Heart left ventricle (tissue), 13 donors: ENCODE measurements around the gene PET117.

ENCODE experiments used
- POLR2A ChIP-seq, 2 donors: fragments of 450-650 bp; IDR thresholded peaks; one replicate each; pipeline ENCODE4 v1.6.1; 2017; ENCODE audit warnings: antibody characterized with exemption in 2 of 2, mild to moderate bottlenecking in 2 of 2, moderate library complexity in 2 of 2
- TF ChIP-seq, protein P1 (sequence below), 12 donors: fragments of 200-600 bp; sonication (generic) in 4 of 12; IDR thresholded peaks; one replicate each; pipeline versions ENCODE4 v1.5.0 to v1.8.0; 2018 to 2022; ENCODE audit warnings: antibody characterized with exemption in 12 of 12, mild to moderate bottlenecking in 5 of 12
- donor health status: ischemic (EF 13 %, LVEDD 7.1; RV severe dilation, severe dysfunction).
- donor health status: DM: no; HTN: yes; CAD: no.
- donor health status: DM: no; HTN: no; CAD: no.
- donor health status: ischemic (EF 25% LVEDD 6.9; RV normal size, moderate dysfunction).
- donor health status: ischemic (EF 25% LVEDD 5.7; RV mildly dilated, moderate dysfunction).
- donor health status: ischemic (EF 35%, LVEDD 5.7; RV mildly dilated, moderate dysfunction).
- donor health status: nonischemic (EF 11% LVEDD 7.7; RV severe dilation, severe dysfunction).
- donor health status: DM: yes; HTN: yes; CAD: no.
- donor health status: PGD.
- donor health status: ischemic (EF 29% LVEDD 5.4; RV normal size, mild dysfunction).
- donor health status: nonischemic (EF 23%, LVEDD 6.1; RV moderate dilation, normal function).

DNA sequence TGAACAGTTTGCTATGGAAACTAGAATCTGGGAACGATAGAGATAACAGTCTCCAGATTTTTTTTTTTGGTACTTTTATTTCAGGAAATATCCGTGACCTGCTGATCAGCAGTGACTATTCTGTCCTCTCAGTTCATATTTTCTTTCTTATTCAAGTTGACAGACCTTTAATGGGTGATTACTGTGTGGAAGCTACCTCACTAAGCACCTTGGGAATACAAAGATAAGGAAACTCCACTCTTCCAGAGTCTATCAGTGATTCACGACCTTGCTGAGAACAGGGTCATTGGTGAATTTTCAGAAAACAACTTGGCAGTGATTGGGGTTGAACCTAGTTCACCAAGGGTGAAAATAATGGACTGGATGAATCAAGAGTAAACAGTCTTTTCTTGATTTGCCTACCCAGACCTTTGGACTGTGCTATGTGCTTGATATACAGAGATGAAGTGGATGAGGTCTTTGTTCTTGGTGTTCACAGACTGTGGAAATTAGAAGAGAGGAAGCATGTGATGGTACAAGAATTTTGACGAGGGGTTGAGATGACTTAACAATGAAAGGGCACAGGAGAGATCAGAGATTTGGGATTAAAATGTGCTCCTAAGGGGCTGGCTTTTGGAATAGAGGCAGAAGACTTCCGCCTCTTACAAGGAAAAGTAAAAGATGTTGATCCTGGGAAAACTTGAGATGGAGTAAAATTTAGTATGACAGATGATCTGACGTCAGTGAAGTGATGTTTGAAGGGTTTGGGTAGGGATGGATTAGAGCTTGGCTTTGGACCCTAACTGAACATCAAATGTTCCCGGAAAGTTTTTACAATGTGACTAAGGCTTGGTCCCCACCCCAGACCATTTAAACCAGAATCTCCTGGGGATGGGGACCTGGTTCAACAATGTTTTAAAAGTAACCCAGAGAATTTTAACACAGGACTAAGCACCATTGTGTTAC is 1.2 kb downstream of the PET117 start:
- TF ChIP-seq, protein P1, sequence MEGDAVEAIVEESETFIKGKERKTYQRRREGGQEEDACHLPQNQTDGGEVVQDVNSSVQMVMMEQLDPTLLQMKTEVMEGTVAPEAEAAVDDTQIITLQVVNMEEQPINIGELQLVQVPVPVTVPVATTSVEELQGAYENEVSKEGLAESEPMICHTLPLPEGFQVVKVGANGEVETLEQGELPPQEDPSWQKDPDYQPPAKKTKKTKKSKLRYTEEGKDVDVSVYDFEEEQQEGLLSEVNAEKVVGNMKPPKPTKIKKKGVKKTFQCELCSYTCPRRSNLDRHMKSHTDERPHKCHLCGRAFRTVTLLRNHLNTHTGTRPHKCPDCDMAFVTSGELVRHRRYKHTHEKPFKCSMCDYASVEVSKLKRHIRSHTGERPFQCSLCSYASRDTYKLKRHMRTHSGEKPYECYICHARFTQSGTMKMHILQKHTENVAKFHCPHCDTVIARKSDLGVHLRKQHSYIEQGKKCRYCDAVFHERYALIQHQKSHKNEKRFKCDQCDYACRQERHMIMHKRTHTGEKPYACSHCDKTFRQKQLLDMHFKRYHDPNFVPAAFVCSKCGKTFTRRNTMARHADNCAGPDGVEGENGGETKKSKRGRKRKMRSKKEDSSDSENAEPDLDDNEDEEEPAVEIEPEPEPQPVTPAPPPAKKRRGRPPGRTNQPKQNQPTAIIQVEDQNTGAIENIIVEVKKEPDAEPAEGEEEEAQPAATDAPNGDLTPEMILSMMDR (IDR thresholded peaks at IDR 0.05) = no peak
- TF ChIP-seq POLR2A (IDR thresholded peaks at IDR 0.05) = no peak
